ENCODE data around the gene TRMT11. TPM values are rescaled to one million over a fixed set of nuclear protein-coding genes. Genes with fewer than 3 reads are reported as not detected.

The TRMT11 gene
- total and polyA plus RNA-seq, 9 of the 15 experiments (the other 6 are each of a cell fraction or from before 2014, with no cell fraction given): 38.8 to 88.0 (median 59.8) TPM

DNA sequence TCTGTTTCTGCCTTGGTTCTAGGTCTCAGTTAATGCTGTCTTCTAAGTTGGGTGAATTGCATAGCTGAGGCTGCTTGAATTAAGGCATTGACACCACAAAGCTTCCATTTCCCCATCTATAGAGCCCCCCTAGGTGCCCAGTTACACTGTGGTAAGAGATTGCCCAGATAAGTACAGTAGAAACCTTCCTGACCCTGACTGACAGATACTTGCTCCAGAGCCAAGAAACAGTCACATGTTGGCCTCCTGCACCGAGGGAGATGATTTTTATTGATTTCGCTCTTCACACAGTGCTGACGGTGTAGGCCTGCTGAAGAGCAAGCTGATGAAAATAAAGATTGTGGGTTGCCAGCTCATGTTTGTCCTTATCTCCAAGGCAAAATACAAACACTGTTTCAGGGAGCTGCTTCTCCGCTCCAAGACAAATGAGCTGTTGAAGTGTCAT, 67.9 kb downstream of the TRMT11 start (continued):
- peak in 1 of 2 experiments; percentile 35 for TF ChIP-seq E2F6 (IDR thresholded peaks at IDR 0.05; ENCODE audit: borderline replicate concordance in 1 of 2, extremely low read depth in 1 of 2, insufficient read depth in 1 of 2, insufficient read length in 1 of 2, low read depth in 1 of 2, low read length in 1 of 2, poor library complexity in 1 of 2, severe bottlenecking in 1 of 2)
- no peak for TF ChIP-seq EWSR1 (IDR thresholded peaks at IDR 0.05; ENCODE audit: borderline replicate concordance, low read depth, partially characterized antibody)
- no peak for TF ChIP-seq UBTF (IDR thresholded peaks at IDR 0.05; ENCODE audit: borderline replicate concordance in 1 of 2, low read depth in 2 of 2, low read length in 2 of 2)
- peak; percentile 57 for TF ChIP-seq ZFX (CRISPR knock-in tag; IDR thresholded peaks at IDR 0.05)
- TF ChIP-seq POLR2AphosphoS5 (IDR thresholded peaks at IDR 0.05; ENCODE audit: control insufficient read depth, insufficient read depth, low read depth, low read length): no peak; the same call in 1 of the 2 replicates
- no peak for TF ChIP-seq ZNF408 (CRISPR knock-in tag; IDR thresholded peaks at IDR 0.05; ENCODE audit: low read depth)
- TF ChIP-seq NFATC3 (IDR thresholded peaks at IDR 0.05): no peak
- TF ChIP-seq ZNF274 (IDR thresholded peaks at IDR 0.05; ENCODE audit: borderline replicate concordance, low read depth, low read length): no peak
- no peak for TF ChIP-seq SREBF2 (CRISPR knock-in tag; IDR thresholded peaks at IDR 0.05)
- TF ChIP-seq, protein P1, sequence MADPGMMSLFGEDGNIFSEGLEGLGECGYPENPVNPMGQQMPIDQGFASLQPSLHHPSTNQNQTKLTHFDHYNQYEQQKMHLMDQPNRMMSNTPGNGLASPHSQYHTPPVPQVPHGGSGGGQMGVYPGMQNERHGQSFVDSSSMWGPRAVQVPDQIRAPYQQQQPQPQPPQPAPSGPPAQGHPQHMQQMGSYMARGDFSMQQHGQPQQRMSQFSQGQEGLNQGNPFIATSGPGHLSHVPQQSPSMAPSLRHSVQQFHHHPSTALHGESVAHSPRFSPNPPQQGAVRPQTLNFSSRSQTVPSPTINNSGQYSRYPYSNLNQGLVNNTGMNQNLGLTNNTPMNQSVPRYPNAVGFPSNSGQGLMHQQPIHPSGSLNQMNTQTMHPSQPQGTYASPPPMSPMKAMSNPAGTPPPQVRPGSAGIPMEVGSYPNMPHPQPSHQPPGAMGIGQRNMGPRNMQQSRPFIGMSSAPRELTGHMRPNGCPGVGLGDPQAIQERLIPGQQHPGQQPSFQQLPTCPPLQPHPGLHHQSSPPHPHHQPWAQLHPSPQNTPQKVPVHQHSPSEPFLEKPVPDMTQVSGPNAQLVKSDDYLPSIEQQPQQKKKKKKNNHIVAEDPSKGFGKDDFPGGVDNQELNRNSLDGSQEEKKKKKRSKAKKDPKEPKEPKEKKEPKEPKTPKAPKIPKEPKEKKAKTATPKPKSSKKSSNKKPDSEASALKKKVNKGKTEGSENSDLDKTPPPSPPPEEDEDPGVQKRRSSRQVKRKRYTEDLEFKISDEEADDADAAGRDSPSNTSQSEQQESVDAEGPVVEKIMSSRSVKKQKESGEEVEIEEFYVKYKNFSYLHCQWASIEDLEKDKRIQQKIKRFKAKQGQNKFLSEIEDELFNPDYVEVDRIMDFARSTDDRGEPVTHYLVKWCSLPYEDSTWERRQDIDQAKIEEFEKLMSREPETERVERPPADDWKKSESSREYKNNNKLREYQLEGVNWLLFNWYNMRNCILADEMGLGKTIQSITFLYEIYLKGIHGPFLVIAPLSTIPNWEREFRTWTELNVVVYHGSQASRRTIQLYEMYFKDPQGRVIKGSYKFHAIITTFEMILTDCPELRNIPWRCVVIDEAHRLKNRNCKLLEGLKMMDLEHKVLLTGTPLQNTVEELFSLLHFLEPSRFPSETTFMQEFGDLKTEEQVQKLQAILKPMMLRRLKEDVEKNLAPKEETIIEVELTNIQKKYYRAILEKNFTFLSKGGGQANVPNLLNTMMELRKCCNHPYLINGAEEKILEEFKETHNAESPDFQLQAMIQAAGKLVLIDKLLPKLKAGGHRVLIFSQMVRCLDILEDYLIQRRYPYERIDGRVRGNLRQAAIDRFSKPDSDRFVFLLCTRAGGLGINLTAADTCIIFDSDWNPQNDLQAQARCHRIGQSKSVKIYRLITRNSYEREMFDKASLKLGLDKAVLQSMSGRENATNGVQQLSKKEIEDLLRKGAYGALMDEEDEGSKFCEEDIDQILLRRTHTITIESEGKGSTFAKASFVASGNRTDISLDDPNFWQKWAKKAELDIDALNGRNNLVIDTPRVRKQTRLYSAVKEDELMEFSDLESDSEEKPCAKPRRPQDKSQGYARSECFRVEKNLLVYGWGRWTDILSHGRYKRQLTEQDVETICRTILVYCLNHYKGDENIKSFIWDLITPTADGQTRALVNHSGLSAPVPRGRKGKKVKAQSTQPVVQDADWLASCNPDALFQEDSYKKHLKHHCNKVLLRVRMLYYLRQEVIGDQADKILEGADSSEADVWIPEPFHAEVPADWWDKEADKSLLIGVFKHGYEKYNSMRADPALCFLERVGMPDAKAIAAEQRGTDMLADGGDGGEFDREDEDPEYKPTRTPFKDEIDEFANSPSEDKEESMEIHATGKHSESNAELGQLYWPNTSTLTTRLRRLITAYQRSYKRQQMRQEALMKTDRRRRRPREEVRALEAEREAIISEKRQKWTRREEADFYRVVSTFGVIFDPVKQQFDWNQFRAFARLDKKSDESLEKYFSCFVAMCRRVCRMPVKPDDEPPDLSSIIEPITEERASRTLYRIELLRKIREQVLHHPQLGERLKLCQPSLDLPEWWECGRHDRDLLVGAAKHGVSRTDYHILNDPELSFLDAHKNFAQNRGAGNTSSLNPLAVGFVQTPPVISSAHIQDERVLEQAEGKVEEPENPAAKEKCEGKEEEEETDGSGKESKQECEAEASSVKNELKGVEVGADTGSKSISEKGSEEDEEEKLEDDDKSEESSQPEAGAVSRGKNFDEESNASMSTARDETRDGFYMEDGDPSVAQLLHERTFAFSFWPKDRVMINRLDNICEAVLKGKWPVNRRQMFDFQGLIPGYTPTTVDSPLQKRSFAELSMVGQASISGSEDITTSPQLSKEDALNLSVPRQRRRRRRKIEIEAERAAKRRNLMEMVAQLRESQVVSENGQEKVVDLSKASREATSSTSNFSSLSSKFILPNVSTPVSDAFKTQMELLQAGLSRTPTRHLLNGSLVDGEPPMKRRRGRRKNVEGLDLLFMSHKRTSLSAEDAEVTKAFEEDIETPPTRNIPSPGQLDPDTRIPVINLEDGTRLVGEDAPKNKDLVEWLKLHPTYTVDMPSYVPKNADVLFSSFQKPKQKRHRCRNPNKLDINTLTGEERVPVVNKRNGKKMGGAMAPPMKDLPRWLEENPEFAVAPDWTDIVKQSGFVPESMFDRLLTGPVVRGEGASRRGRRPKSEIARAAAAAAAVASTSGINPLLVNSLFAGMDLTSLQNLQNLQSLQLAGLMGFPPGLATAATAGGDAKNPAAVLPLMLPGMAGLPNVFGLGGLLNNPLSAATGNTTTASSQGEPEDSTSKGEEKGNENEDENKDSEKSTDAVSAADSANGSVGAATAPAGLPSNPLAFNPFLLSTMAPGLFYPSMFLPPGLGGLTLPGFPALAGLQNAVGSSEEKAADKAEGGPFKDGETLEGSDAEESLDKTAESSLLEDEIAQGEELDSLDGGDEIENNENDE (IDR thresholded peaks at IDR 0.05; ENCODE audit: low read depth, low read length): no peak
- TF ChIP-seq ZNF431 (CRISPR knock-in tag; IDR thresholded peaks at IDR 0.05): no peak
- TF ChIP-seq RAD51 (IDR thresholded peaks at IDR 0.05; ENCODE audit: borderline replicate concordance, low read depth): peak; percentile 76
- TF ChIP-seq CREBBP (IDR thresholded peaks at IDR 0.05; ENCODE audit: low read depth, low read length): no peak

Measured in K562 (cell line).